HPDE6-E6E7 (cell line): ENCODE data around the gene ADGRD1.
"Not testable (repeated sequence)": the region's sequence is repeated elsewhere in the genome, so short reads cannot be mapped to it uniquely, and the experiment has no call there.

ENCODE experiments used
- DNase-seq: peaks from one replicate; pipeline ENCODE4 v3.0.0; 2011; ENCODE audit warnings: missing footprints; ENCODE audit errors: extremely low spot score

Gene ADGRD1

GRCh38 chr12:131055596-131056233, 102.0 kb downstream of the ADGRD1 start:
- DNase-seq = no peak

GRCh38 chr12:131056626-131057025, 102.9 kb downstream of the ADGRD1 start:
- DNase-seq = no peak

DNA sequence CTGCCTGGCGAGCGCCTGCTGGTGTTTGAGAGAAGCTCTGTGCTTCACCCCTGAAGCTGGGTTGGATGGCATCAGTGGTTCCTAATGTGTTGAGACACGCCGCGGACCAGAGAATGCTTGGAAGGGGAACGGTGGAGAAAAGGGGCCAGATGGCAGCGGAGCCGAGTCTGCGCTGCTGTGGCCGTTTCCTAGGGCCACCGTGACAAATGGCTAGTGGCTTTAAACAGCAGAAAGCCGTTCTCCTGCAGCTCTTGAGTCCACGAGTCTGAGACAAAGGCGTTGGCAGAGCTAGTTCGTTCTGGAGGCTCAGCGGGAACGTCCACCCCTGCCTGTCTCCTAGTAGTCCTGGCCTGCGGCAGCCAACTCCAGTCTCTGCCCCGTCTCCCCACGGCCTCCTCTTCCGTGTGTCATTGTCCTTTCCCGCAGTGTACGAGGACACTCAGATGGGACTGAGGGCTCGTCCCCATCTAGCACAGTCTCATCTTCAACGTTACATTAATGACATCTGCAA, 103.6 kb downstream of the ADGRD1 start:
- no peak for DNase-seq

GRCh38 chr12:131057722-131058515, 104.2 kb downstream of the ADGRD1 start:
- no peak for DNase-seq

DNA sequence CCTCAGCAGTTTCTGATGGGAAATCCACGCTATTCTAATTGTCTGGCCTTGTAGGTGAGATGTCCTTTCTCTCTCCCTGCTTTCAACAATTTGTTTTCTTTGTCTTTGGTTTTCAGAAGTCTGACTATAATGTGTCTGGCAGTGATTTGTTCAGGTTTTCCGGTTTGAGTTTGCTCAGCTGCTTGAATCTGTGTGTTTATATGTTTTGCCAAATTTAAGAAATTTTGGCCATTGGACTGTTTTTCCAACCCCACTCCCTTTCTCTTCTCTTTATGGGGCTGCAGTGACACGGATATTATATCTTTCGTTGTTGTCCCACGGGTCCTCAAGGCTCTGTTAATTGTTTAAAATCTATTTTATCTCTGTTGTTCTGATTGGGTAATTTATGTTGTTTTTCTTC, 105.0 kb downstream of the ADGRD1 start:
- no peak for DNase-seq

DNA sequence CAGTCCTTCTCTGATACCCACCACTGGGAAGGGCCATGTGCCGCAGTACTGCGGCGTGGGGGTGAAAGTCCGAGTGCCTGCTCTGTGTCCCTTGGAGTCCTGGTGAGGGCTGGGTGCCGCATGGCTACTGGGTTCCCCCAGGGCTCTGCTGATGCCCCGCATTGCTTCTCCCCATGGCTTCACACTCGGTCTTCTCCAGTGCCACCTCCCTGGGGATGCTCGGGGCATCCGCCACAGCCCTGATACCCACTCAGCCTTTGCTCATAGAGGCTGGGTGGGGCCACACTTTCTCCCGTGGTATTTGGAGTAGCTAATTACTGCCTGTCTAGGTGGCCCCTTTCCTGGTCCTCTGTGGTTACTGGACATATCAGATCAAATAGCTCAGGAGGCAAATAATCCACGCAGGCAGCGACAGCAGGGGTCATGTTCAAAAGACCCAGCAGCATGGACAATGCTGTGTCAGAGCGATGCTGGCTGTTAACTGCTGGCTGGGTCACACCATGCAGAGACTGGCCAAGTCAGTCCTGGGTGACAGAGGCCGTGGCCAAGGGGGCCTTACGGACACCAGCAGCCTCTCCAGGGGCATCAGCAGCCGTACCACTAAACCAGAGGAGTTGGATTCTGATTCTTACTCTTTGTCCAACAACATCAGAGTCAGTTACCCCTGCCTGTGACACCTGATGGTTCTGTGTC, 106.5 kb downstream of the ADGRD1 start:
- no peak for DNase-seq

- DNase-seq = no peak
These were observed 107.5 kb downstream of the ADGRD1 start for GRCh38 chr12:131061041-131061806.

GRCh38 chr12:131063413-131063812, 109.7 kb downstream of the ADGRD1 start:
- DNase-seq = no peak

- DNase-seq = no peak
These were observed 110.3 kb downstream of the ADGRD1 start for GRCh38 chr12:131063960-131064359.

DNA sequence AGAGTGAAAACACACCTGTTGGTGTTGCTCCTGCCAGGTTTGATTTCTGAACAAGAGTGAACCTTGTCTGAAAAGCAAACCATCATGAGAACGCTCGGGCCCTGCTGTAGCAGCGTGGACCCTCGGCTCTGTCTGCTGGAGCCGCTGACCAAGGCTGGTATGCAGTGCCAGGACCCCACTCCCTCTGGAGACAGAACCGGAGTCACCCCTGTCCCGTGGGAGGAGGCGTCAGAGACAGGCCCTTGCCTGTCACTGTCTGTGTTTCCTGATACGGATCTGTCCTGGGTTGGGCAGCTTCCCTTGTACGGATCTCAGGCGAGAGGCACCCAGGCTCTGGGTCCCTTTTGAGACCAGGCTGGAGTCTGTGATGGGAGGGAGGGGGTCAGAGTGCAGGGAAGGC, 111.6 kb downstream of the ADGRD1 start:
- no peak for DNase-seq

DNA sequence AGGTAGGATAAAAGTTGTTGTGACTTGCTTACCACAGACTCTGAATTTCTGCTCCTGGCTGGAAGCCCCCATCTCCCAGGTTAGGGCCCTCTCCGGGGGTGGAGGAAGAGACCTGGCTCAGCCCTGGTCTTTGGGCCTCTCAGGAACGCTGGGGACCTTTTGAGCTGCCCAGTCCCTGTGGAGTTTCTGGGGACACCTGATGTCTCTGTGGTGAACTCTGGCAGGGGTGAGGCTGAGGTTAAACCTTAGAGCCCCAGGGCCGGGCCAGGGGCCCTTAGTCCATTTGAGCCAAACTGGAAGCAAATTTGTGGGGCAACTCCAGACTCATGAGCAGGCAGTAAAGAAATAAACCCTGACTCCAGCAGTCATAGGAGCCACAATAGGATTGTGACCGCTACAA, 112.1 kb downstream of the ADGRD1 start:
- DNase-seq = no peak

DNA sequence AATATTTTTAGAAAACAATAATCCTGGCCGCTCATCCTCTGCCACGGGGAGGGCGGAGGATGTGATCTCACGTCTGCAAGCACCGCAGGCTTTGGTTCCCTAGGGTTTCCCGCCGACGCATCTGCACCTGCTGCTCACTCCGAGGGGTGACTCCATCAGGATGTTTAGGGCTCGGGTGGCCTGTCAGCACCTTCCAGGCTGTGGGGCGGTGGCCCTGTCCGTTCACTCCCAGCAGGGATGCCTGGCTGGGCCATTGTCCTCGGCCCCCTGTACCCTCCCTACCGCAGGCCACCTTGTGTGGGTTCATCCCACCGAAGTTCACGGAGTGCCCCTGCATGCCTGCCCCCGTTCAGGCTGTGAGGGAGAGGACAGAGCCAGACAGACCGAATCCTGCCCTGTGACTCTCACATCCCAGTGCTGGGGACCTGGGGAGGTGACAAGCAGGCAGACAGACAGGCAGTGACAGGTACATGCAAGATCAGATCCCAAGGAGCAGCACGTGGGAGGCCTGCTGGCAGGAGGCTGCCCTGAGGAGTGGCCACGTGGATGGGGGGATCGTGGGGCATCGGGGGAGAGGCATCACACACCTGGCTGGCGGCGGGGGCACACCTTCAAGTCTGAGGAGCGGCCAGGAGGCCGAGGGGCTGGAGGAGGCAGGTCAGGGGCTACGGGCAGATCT, 112.6 kb downstream of the ADGRD1 start:
- DNase-seq = no peak

DNA sequence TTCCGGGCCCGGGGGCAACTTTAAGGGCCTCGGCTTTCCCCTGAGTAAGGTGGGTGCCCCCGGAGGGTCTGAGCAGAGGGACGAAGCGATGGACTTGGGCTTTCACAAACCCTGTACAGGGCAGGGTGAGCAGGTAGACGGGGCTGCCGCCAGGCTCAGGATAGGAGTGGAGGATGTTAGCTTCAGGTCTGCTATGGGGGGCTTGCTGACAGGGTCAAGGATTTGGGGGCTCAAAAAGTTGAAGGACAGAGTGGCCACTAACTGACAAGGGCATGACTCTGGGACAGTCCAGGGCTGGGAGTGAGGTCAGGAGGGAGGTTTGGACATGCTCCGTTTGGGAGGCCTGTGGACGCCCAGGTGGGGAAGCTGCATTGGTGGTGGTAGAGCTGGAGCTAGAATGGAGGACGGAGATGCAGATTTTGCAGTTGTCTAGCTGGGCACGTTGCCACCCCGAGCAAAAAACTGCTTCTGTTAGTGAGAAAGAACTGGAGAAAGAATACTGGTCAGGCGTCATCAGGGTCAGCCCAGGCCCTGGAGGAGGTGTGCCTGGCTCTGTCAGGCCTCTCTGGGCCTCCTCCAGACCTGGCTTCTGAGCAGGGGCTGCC, 113.3 kb downstream of the ADGRD1 start:
- DNase-seq = no peak

GRCh38 chr12:131067981-131068851, 114.5 kb downstream of the ADGRD1 start:
- DNase-seq = no peak

DNA sequence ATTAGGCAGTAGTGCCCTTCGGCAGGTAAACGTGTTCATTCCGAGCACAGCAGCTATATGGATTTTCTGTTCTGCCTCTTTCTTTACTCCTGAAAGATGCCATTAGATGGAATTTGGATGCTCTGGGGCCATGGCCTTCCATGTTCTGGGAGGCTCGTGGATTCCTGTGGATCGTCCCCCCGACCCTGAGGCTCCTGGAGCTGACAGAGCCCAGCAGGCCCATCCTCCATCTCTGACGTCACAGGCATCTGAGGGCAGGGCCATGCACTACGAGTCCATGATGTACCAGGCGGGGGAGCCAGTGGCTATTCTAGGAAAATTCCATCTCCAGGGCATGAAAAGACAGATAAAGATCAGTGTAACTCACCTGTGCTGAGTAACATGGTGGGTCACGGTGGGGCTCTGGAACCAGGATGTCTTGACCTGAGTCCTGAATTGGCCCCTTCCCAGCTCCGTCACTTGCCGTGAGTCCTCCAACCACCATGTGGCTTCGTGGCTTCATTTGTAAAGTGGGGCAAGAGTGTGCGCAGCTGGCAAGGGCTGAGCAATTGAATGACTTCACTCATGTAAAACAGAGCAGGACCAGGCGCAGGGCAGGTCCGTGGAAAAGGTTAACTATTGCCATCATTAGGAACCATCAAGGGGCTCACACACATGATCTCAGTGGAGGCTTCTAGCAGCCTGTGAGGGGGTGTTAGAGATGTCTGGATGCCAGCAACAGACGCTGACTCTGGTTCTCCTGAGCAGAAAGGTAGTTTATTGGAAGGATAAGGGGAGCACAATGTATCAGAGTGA, 115.4 kb downstream of the ADGRD1 start:
- not testable (repeated sequence) for DNase-seq

DNA sequence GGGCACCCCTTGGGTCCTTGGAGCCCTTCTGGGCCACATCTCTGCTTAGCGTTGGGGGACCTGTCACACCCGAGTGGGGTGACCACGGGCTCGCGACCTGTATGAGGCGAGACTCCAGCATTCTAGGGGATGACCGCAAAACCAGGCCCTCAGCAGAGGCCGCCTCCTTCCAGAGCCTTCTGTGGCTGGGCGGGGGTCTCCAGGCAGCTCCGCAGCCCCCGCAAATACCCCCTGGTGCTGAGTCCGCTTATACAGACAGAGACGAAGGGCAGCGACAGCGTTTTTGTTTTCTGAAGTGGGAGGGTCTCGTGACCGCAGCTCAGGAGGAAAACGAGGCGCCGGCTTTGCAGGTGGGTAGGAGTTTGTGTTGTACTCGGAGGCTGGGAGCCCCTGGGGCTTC, 116.4 kb downstream of the ADGRD1 start:
- DNase-seq = not testable (repeated sequence)

- not testable (repeated sequence) for DNase-seq
These were observed 117.0 kb downstream of the ADGRD1 start for GRCh38 chr12:131070668-131071067.

GRCh38 chr12:131071234-131071820, 117.6 kb downstream of the ADGRD1 start:
- DNase-seq = not testable (repeated sequence)

DNA sequence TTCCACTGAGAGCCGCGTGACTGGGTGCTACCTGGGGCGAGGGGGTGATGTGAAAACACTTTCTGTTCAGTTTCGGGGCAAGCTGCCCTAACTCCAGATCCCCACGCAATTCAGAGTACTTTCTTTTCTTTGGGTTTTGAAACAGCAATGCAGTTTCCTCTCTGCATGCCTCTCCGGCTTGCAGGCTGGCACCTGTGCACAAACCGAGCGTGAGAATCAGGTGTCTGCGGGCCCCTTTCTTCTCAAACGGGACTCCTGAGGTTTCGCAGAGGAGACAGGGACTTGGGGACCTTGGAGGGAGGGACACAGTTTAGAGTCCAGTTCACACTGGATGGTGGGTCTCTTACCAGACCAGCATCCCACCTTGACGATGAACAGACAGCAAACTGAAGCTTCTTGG, 118.2 kb downstream of the ADGRD1 start:
- not testable (repeated sequence) for DNase-seq
